IMR-90 (cell line): Measurements from ENCODE around the gene SPATA2L. TPM values are rescaled to one million over a fixed set of nuclear protein-coding genes. Genes with fewer than 3 reads are reported as not detected.

Experiments used
- ATAC-seq: fragments of 200-7000 bp; cut with Tn5 transposase; 2 replicates; pipeline ENCODE4 v1.9.1; 2020; ENCODE audit warnings: low read depth, mild to moderate bottlenecking, moderate library complexity
- BruUV-seq: library from RNA; stranded (reverse); fragments of 400-500 nt; replicated peaks from 2 replicates; lab custom pipeline; 2021; lab: Mats Ljungman, UMichigan
- CTCF ChIA-PET: fragments of 300-600 bp; formaldehyde crosslinking; extraction: SDS; loops from one replicate; lab custom pipeline; 2021; ENCODE audit warnings: antibody characterized with exemption; lab: Yijun Ruan, JAX
- POLR2A ChIA-PET: fragments of 300-600 bp; sonication (Branson Sonifier 250); formaldehyde crosslinking; loops from one replicate; lab custom pipeline; 2022; ENCODE audit warnings: antibody characterized with exemption; ENCODE audit not compliant: unreplicated experiment; lab: Charles Lee
- DNase-seq: peaks from one replicate; pipeline ENCODE4 v3.0.0; 2013
- H2AFZ ChIP-seq: replicated peaks from 2 replicates; pipeline ENCODE3; 2013; ENCODE audit warnings: low read length, mild to moderate bottlenecking; ENCODE audit not compliant: poor library complexity
- H2AK5ac ChIP-seq: 2 replicates; pipeline ENCODE4 v1.6.1; 2013; ENCODE audit warnings: low read depth, low read length, inconsistent platforms
- H2AK9ac ChIP-seq: replicated peaks from 2 replicates; pipeline ENCODE3; 2013; ENCODE audit warnings: mild to moderate bottlenecking, low read depth, low read length, moderate library complexity; ENCODE audit not compliant: poor library complexity
- H2BK120ac ChIP-seq: 2 replicates; pipeline ENCODE4 v1.6.1; 2013; ENCODE audit warnings: low read depth, low read length, inconsistent platforms
- H2BK15ac ChIP-seq: 3 replicates; pipeline ENCODE4 v1.6.1; 2013; ENCODE audit warnings: low read depth, low read length, inconsistent platforms
- H2BK20ac ChIP-seq: 2 replicates; pipeline ENCODE4 v1.6.1; 2013; ENCODE audit warnings: low read depth, mild to moderate bottlenecking, inconsistent platforms, low read length, moderate library complexity
- H2BK5ac ChIP-seq: 2 replicates; pipeline ENCODE4 v1.6.1; 2013; ENCODE audit warnings: mild to moderate bottlenecking, low read depth, low read length, inconsistent platforms; ENCODE audit not compliant: poor library complexity, severe bottlenecking
- H3K14ac ChIP-seq: replicated peaks from 2 replicates; pipeline ENCODE4 v1.6.1; 2013; ENCODE audit warnings: low read depth, low read length, inconsistent platforms
- H3K18ac ChIP-seq: 2 replicates; pipeline ENCODE4 v1.6.1; 2013; ENCODE audit warnings: low read depth, low read length, control low read depth
- H3K23ac ChIP-seq: 2 replicates; pipeline ENCODE4 v1.6.1; 2013; ENCODE audit warnings: low read depth, low read length, inconsistent platforms
- H3K27ac ChIP-seq: 2 replicates; pipeline ENCODE4 v1.5.1; 2013; ENCODE audit warnings: mild to moderate bottlenecking, control low read depth, low read length; ENCODE audit not compliant: insufficient read depth
- H3K27me3 ChIP-seq: 2 replicates; pipeline ENCODE4 v1.6.1; 2013; ENCODE audit warnings: low read length; ENCODE audit not compliant: control insufficient read depth, insufficient read depth
- H3K36me3 ChIP-seq: 2 replicates; pipeline ENCODE4 v1.6.1; 2013; ENCODE audit warnings: low read length, mixed read lengths; ENCODE audit not compliant: control insufficient read depth, insufficient read depth
- H3K4ac ChIP-seq: 2 replicates; pipeline ENCODE4 v1.6.1; 2013; ENCODE audit warnings: low read depth, low read length, inconsistent platforms
- H3K4me1 ChIP-seq: 2 replicates; pipeline ENCODE4 v1.6.1; 2013; ENCODE audit warnings: low read length, mixed read lengths; ENCODE audit not compliant: control insufficient read depth, insufficient read depth
- H3K4me2 ChIP-seq: 2 replicates; pipeline ENCODE4 v1.6.1; 2013; ENCODE audit warnings: low read depth, mild to moderate bottlenecking, control low read depth, low read length, moderate library complexity
- H3K4me3 ChIP-seq: 2 replicates; pipeline ENCODE4 v1.5.1; 2013; ENCODE audit warnings: low read depth, mild to moderate bottlenecking, control low read depth, low read length, moderate library complexity; ENCODE audit not compliant: insufficient read depth
- H3K56ac ChIP-seq: 2 replicates; pipeline ENCODE4 v1.6.1; 2013; ENCODE audit warnings: low read length, inconsistent platforms; ENCODE audit not compliant: insufficient read depth; ENCODE audit errors: extremely low read depth
- H3K79me1 ChIP-seq, 2 experiments: 2 replicates each; pipeline ENCODE4 v1.6.1; 2013; ENCODE audit warnings: low read length in 2 of 2, inconsistent platforms in 1 of 2, low read depth in 1 of 2
- H3K9ac ChIP-seq: 2 replicates; pipeline ENCODE4 v1.6.1; 2013; ENCODE audit warnings: low read depth, low read length, control low read depth
- H3K9me1 ChIP-seq: 2 replicates; pipeline ENCODE4 v1.6.1; 2013; ENCODE audit warnings: low read length, inconsistent platforms; ENCODE audit not compliant: insufficient read depth
- H3K9me3 ChIP-seq: 2 replicates; pipeline ENCODE4 v1.6.1; 2013; ENCODE audit warnings: low read length; ENCODE audit not compliant: control insufficient read depth, insufficient read depth
- H4K20me1 ChIP-seq: 2 replicates; pipeline ENCODE4 v1.6.1; 2013; ENCODE audit warnings: low read length, inconsistent platforms; ENCODE audit not compliant: insufficient read depth
- H4K5ac ChIP-seq: 2 replicates; pipeline ENCODE4 v1.6.1; 2013; ENCODE audit warnings: mild to moderate bottlenecking, low read depth, low read length, control low read depth
- H4K8ac ChIP-seq, 2 experiments: 2 replicates each; pipeline ENCODE4 v1.6.1; 2013; ENCODE audit warnings: low read depth in 2 of 2, low read length in 2 of 2, control low read depth in 1 of 2, inconsistent platforms in 1 of 2
- H4K91ac ChIP-seq: 2 replicates; pipeline ENCODE4 v1.6.1; 2013; ENCODE audit warnings: low read depth, low read length, inconsistent platforms; ENCODE audit not compliant: insufficient read depth
- BHLHE40 ChIP-seq: fragments of 150-350 bp; IDR thresholded peaks from 2 replicates; pipeline ENCODE4 v1.6.1; 2016; ENCODE audit warnings: mild to moderate bottlenecking, low read depth, low read length
- CEBPB ChIP-seq: IDR thresholded peaks from 2 replicates; pipeline ENCODE4 v1.6.1; 2012; ENCODE audit warnings: low read depth, low read length, improper control_type of control experiment
- MAFK ChIP-seq: IDR thresholded peaks from 2 replicates; pipeline ENCODE4 v1.6.1; 2012; ENCODE audit warnings: low read depth, low read length, improper control_type of control experiment
- MAZ ChIP-seq: IDR thresholded peaks from 2 replicates; pipeline ENCODE4 v1.6.1; 2012; ENCODE audit warnings: low read depth, mild to moderate bottlenecking, low read length, improper control_type of control experiment, moderate library complexity, borderline replicate concordance
- POLR2A ChIP-seq: IDR thresholded peaks from 2 replicates; pipeline ENCODE4 v1.6.1; 2012; ENCODE audit warnings: mild to moderate bottlenecking, low read depth, low read length
- RAD21 ChIP-seq: IDR thresholded peaks from 2 replicates; pipeline ENCODE4 v1.6.1; 2012; ENCODE audit warnings: low read length, improper control_type of control experiment
- WGBS, 2 experiments: methylation state at CpG; one replicate each; pipeline versions ENCODE4 v1.1.5 to v1.1.7; 2013; ENCODE audit warnings: missing lambda C conversion rate in 2 of 2; ENCODE audit not compliant: insufficient read length in 1 of 2; ENCODE audit errors: extremely low coverage in 2 of 2; 5-methylcytosine and 5-hydroxymethylcytosine counted together
- dilution Hi-C: fragments of 300-500 bp; cut with HindIII; formaldehyde crosslinking; loops from one replicate; pipeline ENCODE4 v1.14.3; 2018; ENCODE audit warnings: low sequenced_read_pairs; ENCODE audit not compliant: unreplicated experiment
- in situ Hi-C: fragments of 300-500 bp; cut with MboI; formaldehyde crosslinking; loops from 3 replicates; pipeline ENCODE4 v1.14.3; 2019; ENCODE audit warnings: low sequenced_read_pairs, inconsistent platforms, mixed read lengths
- intact Hi-C: fragments of 100-400 bp; cut with micrococcal nuclease; formaldehyde crosslinking; loops from 2 replicates; pipeline ENCODE4 v1.10.0; 2022
- polyA plus RNA-seq, 3 experiments: library from polyadenylated mRNA; depleted of rRNA; stranded (reverse); fragments of >200 nt; gene quantifications; 2 replicates each; pipeline ENCODE4 v1.2.3, GENCODE V29; 2012; ENCODE audit warnings: low replicate concordance in 1 of 3
- total RNA-seq: library from RNA; depleted of rRNA; stranded (reverse); fragments of >200 nt; gene quantifications from 2 replicates; pipeline ENCODE4 v1.2.3, GENCODE V29; 2012
- TF ChIP-seq, protein P1 (sequence below): conservative IDR thresholded peaks from 2 replicates; pipeline ENCODE4 v1.5.1; 2012; ENCODE audit warnings: mild to moderate bottlenecking, low read depth, low read length, improper control_type of control experiment

The SPATA2L gene
- total and polyA plus RNA-seq, 2 of the 4 experiments (the other 2 are of a cell fraction) = 4.8 to 6.9 TPM

DNA sequence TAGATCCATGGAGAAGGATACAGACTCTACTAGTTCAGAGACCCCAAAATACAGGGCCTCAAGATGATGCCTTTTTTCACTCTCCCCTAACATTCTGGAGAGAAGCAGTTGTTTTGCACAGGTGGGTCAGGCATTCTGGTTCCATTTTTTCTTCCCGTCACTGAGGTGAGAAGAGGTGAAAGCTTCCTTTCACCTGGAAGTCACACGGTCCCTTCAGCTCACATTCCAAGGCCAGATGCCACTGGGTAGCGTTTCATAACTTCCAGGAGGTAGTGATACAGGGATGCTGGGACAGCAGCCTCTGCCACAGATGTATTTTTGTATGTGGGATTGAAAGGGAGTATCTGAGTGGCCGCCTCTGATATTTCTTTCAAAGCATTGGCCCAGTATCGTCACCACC lies 13.1 kb downstream of the SPATA2L start:
- H3K4ac ChIP-seq = no peak overlapping the region
- CTCF ChIA-PET = no interaction called here
- peaks cover 3% of the 10 kb centered on the region for H3K4me1 ChIP-seq
- in situ Hi-C loops (no loop called here), intact Hi-C loops (no loop called here), dilution Hi-C loops (no loop called here)
- no peak for ATAC-seq
- no peak overlapping the region for H3K56ac ChIP-seq
- no peaks in the 10 kb centered on the region for H3K27me3 ChIP-seq
- TSS peak; percentile 53 for BruUV-seq
- H2AK9ac ChIP-seq = no peak overlapping the region
- no peak overlapping the region for H2AFZ ChIP-seq
- H3K23ac ChIP-seq = no peak overlapping the region
- H3K9me3 ChIP-seq = peaks cover 3% of the 10 kb centered on the region; the same call in 1 of the 2 replicates
- no peak overlapping the region for H2BK20ac ChIP-seq
- H4K91ac ChIP-seq = no peak overlapping the region
- peaks cover 28 to 36% of the 10 kb centered on the region in 2 experiments for H3K79me1 ChIP-seq
- no peak overlapping the region for H3K4me2 ChIP-seq
- no peak overlapping the region for H2BK15ac ChIP-seq
- peaks cover 3% of the 10 kb centered on the region for H4K20me1 ChIP-seq
- H3K9me1 ChIP-seq = peaks cover 6% of the 10 kb centered on the region; the same call in 1 of the 2 replicates
- POLR2A ChIA-PET = no interaction called here
- WGBS, 2 experiments = no CpG with 5 or more reads among the region's 5 CpGs
- H4K8ac ChIP-seq = no peak overlapping the region
- no peak overlapping the region for H4K5ac ChIP-seq
- 0 out of 2 replicates have a peak overlapping the region, but pooled peaks have one; percentile 8 for H2AK5ac ChIP-seq
- TF ChIP-seq POLR2A = no peak
- TF ChIP-seq MAFK = no peak
- TF ChIP-seq, protein P1, sequence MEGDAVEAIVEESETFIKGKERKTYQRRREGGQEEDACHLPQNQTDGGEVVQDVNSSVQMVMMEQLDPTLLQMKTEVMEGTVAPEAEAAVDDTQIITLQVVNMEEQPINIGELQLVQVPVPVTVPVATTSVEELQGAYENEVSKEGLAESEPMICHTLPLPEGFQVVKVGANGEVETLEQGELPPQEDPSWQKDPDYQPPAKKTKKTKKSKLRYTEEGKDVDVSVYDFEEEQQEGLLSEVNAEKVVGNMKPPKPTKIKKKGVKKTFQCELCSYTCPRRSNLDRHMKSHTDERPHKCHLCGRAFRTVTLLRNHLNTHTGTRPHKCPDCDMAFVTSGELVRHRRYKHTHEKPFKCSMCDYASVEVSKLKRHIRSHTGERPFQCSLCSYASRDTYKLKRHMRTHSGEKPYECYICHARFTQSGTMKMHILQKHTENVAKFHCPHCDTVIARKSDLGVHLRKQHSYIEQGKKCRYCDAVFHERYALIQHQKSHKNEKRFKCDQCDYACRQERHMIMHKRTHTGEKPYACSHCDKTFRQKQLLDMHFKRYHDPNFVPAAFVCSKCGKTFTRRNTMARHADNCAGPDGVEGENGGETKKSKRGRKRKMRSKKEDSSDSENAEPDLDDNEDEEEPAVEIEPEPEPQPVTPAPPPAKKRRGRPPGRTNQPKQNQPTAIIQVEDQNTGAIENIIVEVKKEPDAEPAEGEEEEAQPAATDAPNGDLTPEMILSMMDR = no peak
- TF ChIP-seq RAD21 = no peak
- no peak for TF ChIP-seq MAZ
- no peak for TF ChIP-seq BHLHE40
- TF ChIP-seq CEBPB = no peak
- no peak overlapping the region for H2BK5ac ChIP-seq
- H3K18ac ChIP-seq = no peak overlapping the region
- H3K14ac ChIP-seq = no peak overlapping the region
- H3K27ac ChIP-seq = no peak overlapping the region
- no peak overlapping the region for H3K4me3 ChIP-seq
- no peak overlapping the region for H2BK120ac ChIP-seq
- no peak for DNase-seq
- H3K36me3 ChIP-seq = peaks cover 28% of the 10 kb centered on the region
- no peak overlapping the region for H3K9ac ChIP-seq
